Midbrain (tissue), 1 donor: ENCODE measurements around the gene ITGA4.

Source experiments
- DNase-seq: peaks from one replicate; lab custom pipeline; 2025; lab: John Stamatoyannopoulos, UW

ITGA4 gene

GRCh38 chr2:181575024-181575649 is 118.0 kb downstream of the ITGA4 start:
- no peak for DNase-seq

GRCh38 chr2:181575650-181576025 is 118.5 kb downstream of the ITGA4 start:
- DNase-seq: no peak

GRCh38 chr2:181576431-181576830 is 119.2 kb downstream of the ITGA4 start:
- no peak for DNase-seq

GRCh38 chr2:181578829-181579228 is 121.6 kb downstream of the ITGA4 start:
- no peak for DNase-seq

- DNase-seq: no peak
Measured at GRCh38 chr2:181581534-181581933, 124.3 kb downstream of the ITGA4 start.

- no peak for DNase-seq
Measured at GRCh38 chr2:181585732-181586131, 128.5 kb downstream of the ITGA4 start.
